SW480 (cell line): ENCODE results near the gene CACNA2D1.
A peak's percentile ranks its signal among the peaks of the same experiment; 100 is the strongest.

ENCODE experiments used
- DNase-seq: peaks from one replicate; pipeline ENCODE4 v3.0.0-alpha.2; 2016; ENCODE audit warnings: low spot score

The CACNA2D1 gene

DNA sequence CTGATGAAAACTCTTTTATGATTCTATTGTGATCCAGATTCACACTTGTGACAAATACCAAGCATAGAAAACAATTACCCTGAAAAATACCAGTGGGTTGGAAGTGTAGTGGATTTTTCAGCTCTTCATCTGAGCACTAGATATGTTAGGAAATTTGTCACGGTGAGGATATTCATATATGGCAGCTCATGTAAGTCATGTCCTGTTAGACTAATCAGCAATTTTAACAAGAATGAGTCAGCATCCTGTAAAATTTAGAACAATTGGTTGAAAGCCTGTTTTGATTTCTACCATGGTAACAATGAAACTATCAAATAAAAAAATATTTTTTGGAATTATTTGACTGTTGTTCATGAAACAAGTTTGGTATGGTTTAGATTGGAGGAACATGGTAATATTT, 334.3 kb downstream of the CACNA2D1 start:
- no peak for DNase-seq

DNA sequence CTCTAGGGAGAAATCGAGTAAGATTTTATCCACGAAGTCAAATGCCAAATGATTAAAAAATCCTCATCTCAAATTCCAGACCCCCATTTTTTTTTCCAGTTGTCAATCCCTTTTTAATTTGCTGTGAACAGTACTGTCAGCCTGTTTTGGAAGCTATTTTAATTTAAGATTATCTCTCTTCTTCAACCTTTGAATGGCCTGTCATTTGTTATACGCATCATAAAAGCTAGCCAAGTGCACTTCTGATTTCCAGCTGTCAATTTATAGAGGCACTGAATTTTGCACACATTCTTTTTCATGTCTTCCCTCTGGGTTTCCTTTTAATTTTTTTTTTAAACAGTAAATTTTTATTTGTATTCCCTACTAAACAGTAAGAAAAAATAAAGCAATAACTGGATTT, 337.4 kb downstream of the CACNA2D1 start:
- no peak for DNase-seq

GRCh38 chr7:82105463-82105862, 338.1 kb downstream of the CACNA2D1 start:
- peak; percentile 69 for DNase-seq

DNA sequence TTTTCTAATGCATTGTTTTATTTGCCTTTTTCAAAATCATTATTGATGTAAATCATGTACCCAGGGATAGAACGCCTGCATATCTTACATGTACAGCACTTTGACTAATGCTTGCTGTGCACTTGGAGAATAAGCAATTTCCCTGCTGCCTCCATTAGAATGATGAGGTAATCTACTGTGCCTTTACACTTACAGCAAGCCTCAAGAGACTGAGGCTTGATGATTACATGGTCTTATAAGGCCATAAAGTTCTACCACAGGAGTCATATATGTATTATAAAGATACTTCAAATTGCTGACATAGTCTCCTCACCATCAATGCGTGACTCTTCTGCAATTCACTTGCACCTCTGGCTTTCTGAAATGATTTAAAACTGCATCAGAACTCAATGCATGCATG, 345.2 kb downstream of the CACNA2D1 start:
- DNase-seq, result no peak

- DNase-seq, result no peak
Observed at GRCh38 chr7:82091126-82091684, 352.4 kb downstream of the CACNA2D1 start.

DNA sequence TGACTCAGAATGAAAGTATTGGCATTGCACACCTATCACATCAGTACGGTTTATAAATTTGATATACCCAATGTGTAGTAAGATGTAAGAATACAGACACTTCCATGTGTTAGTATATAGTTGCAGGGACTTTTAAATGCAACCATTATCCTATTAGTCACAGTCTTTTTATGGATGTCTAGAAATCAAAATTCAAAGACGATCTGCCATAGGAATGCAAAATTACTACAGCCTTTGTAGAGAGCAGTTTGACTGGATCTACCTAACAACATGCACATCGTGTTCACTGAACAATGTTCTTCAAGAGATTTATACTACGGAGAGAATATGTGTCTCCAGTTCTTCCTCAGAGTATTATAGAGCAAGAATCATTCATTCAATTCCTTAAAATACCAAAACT, 356.5 kb downstream of the CACNA2D1 start:
- DNase-seq, result no peak

GRCh38 chr7:82085116-82085515, 358.5 kb downstream of the CACNA2D1 start:
- no peak for DNase-seq

DNA sequence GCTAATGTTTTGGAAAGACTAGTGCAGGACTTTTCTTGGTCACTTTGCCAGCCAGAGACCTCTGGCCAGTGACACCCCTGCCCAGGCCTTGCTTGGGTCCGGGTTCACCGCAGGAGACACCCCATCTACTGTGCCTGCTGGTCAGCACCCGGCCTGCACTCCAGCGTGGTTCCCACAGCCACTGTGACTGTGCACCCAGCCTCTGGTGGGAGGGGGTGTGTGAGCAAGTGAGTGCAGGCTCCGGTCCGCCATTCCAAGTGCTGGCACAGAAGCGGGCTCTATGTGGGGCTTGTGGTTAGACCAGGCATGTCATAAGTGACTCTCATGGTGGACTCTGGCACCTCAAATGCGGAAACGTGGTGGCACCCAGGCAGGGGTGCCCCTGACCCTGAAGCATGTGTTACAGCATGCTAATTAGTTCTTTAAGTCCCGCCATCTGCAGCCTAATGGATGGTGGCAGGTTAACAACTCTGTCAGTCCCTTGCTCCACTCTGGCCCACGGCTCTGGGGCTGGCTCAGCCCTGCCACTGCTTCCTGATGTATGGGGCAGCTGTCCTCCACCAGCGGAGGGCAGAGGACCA, 361.8 kb downstream of the CACNA2D1 start:
- DNase-seq, result no peak

DNA sequence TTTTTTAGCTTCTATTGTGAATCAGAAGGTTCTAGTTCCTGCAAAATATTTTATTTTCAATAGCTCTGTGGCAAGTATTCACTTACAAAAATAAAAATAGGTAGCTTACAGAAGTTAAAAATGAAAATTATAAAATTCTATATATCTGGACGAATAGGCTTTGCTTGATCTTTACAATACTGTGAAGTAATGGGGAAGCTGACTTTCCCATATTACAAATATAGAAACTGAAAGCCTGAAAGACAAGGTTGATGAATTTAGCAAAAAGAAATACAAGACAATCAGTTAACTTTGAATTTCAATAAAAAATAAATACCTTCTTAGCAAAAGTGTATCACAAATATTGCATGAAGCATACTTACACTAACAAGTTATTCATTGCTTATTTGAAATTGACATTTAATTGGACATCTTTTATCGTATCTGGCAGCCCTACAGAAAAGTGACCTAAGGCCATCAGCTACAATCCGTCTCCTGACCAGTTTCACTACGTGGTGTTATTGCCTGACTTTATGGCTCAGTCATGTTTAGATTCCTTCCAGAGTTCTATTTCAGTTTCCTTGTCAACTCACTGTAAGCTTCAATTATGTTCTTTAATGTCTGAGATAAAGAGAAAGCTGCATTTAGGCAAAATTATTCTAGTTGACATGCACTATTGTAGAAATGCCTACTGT, 363.2 kb downstream of the CACNA2D1 start:
- no peak for DNase-seq

- no peak for DNase-seq
Observed at GRCh38 chr7:82079527-82079926, 364.1 kb downstream of the CACNA2D1 start.

DNA sequence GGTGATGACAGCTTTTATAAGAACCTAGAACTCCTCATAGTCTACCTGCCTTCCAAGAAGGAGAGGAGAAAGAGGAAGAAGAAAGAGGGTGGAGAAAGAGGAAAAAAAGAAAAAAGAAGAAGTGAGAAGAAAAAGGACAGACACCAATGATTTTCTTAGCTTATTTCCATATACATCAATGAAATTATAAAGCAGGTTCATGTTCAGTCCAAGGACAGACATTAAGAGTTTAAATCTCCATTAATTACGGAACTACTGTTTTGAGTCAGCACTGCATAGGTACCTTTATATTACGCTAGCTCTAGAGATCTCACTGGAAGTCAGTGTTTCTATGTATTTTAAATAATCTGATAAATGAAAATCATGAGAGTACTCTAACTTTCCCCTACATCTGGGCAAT, 364.8 kb downstream of the CACNA2D1 start:
- no peak for DNase-seq

- DNase-seq, result no peak
Observed at GRCh38 chr7:82071468-82071867, 372.1 kb downstream of the CACNA2D1 start.

- no peak for DNase-seq
Observed at GRCh38 chr7:82067628-82068264, 375.8 kb downstream of the CACNA2D1 start.

DNA sequence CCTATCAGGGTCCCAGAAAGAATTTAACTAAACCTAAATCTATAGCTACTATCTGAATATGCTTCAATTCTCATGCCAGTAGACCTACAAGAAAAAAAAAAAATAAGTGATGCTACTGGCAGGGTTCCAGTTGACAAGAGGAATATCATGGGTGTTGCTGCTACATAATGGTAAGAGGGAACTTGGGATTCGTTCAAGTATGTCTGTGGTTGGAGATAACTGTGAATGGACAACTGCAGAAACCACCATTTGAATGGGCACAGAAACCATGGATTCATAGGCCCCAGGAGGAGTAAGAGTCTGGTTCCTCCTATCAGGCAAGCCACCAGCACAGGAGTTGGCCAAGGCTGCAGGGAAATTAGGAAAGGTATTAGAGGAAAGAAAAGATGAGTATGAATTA, 386.1 kb downstream of the CACNA2D1 start:
- no peak for DNase-seq

GRCh38 chr7:82056282-82056681, 387.3 kb downstream of the CACNA2D1 start:
- DNase-seq, result no peak

GRCh38 chr7:82054544-82054943, 389.0 kb downstream of the CACNA2D1 start:
- DNase-seq, result no peak

DNA sequence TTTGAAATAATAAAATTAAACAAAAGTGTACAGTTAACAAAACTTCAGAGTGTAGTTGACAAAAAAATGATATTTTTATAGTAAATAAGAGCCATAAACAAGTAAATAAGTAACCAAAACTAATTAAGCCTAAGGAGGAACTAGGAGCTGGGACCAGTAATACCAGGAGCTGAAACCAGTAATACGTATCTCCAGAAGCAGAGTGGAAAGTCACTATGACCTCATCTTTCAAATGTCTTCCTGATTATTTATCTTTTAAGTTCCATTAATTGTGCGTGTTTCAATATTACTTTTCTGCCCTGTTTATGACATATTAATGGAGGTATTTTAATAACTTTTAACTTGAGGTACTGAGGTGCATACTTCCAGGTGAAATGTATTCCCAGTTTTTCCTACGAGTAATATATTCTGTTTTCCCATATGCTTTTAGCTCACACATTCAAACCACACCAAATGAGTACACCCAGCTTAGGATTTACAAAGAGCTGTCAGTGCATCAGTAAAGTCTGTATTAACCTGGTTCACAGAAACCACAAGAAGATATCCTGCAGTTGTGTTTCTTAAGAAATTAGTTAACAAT, 390.0 kb downstream of the CACNA2D1 start:
- no peak for DNase-seq

DNA sequence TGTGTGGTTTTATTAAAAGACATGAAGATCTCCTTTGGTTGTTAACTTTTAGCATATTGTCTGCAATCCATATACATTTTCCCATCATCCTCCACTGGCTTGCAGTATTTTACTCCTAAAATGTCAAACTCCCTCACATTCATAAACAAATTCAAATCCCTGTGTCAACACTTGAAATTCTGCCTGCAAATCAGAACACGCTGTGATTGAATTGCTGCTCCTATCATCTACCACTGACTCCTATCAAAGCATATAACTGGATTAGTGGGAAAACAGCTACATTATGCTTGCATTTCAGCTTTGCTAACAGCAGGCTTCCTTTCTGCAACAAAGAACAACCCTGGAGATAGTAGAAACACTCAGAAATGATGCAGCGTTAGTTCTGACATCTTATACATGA, 392.0 kb downstream of the CACNA2D1 start:
- DNase-seq, result no peak

- DNase-seq, result no peak
Observed at GRCh38 chr7:82050792-82051191, 392.8 kb downstream of the CACNA2D1 start.

DNA sequence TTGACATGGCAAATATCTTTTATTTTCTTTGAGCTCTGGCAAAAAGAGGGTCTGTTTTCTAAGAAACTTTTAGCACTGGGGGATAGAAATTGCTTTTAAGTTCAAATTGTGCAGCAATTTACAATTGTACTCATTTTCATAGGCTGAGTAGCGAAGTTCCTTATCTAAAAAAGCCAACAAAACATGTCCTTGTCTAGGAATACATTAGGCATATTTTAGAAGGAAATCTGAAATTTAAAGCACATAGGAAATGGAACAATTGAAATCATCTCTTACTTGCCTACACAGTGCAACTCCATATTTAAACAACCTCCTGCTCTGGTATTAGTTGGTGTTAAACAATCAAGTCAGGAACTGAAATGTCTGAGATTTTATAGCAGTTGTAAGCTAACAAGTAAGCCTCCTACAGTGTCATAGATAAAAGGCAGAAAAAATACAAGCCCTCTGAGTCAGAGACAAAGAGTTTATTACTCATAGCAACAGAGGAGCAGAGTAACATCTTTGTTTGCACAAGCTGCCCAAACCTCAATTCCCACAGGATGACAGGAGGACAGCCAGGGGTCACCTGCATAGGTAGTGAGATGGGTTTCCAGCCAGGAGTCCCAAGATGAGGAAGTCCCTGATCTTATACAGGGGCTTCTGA, 393.6 kb downstream of the CACNA2D1 start:
- DNase-seq, result peak; percentile 94

DNA sequence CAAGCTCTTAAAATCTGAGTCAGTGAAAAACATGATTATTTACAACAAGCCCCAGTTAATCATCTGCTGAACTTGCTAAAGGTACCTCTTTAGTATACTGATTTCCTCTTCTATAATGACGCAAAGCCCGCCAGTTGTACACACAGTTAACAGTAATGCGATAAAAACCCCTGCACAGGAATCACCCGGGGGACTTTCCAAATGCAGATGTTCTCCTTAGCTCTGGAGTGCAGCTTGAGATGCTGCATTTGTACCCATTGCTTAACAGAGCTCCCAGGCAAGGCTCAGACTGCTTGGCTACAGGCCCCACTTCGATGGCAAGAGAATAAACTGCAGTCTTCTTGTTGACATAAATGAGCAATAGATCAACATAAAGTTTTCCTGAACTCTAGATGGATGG, 394.1 kb downstream of the CACNA2D1 start:
- DNase-seq, result no peak

DNA sequence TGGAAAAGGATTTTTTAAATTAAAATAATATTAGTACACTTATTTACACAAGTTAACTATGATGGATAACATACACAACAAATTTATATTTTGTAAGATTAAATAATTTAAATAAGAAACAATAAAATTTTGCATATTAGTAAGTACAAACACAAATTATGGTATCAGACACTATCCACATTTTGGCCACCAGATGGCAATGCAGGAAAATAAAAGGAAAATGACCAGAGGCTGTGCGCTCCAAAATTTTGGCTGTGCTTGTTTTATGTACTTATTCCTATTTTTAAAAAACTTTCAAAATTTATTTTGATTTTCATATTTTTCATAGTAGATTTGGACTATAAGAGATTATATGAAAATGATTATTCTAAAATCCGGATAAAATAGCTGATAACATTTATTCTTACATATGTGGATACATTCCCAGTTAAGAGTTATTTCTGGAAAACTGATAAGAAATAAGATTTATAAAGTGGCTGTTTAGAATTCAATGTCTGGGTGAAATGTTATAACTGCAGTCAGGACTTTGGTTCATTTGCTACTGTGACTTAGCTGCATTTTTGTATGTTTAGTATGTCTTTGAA, 399.0 kb downstream of the CACNA2D1 start:
- peak; percentile 61 for DNase-seq
